C4-2B (cell line): ENCODE data around the gene SPATS2L.

Experiments used
- H3K27ac ChIP-seq: fragments of 450-650 bp; 2 replicates; pipeline ENCODE4 v1.5.1; 2017
- CTCF ChIP-seq: fragments of 450-650 bp; conservative IDR thresholded peaks from 2 replicates; pipeline ENCODE4 v1.5.1; 2017; ENCODE audit warnings: mild to moderate bottlenecking
- ZFX ChIP-seq: fragments of 450-650 bp; IDR thresholded peaks from 2 replicates; pipeline ENCODE4 v1.6.1; 2017

Gene SPATS2L

GRCh38 chr2:200442471-200442870, 136.0 kb downstream of the SPATS2L start:
- TF ChIP-seq ZFX, result no peak
- no peak for TF ChIP-seq CTCF
- H3K27ac ChIP-seq, result no peak overlapping the region

- no peak overlapping the region for H3K27ac ChIP-seq
- no peak for TF ChIP-seq ZFX
- TF ChIP-seq CTCF, result no peak
Measured at GRCh38 chr2:200443376-200443775, 136.9 kb downstream of the SPATS2L start.

GRCh38 chr2:200443916-200444315, 137.4 kb downstream of the SPATS2L start:
- TF ChIP-seq ZFX, result no peak
- TF ChIP-seq CTCF, result no peak

GRCh38 chr2:200444530-200444929, 138.0 kb downstream of the SPATS2L start:
- no peak for TF ChIP-seq ZFX
- no peak for TF ChIP-seq CTCF
- H3K27ac ChIP-seq, result no peak overlapping the region

More at GRCh38 chr2:200443916-200444315, 137.4 kb downstream of the SPATS2L start:
- H3K27ac ChIP-seq, result no peak overlapping the region

- no peak overlapping the region for H3K27ac ChIP-seq
- TF ChIP-seq ZFX, result no peak
- no peak for TF ChIP-seq CTCF
Measured at GRCh38 chr2:200445284-200445683, 138.8 kb downstream of the SPATS2L start.

- H3K27ac ChIP-seq, result no peak overlapping the region
- no peak for TF ChIP-seq CTCF
- no peak for TF ChIP-seq ZFX
Measured at GRCh38 chr2:200446612-200447011, 140.1 kb downstream of the SPATS2L start.

GRCh38 chr2:200447139-200447855, 140.8 kb downstream of the SPATS2L start:
- no peak overlapping the region for H3K27ac ChIP-seq

More at GRCh38 chr2:200447139-200447855, 140.8 kb downstream of the SPATS2L start:
- TF ChIP-seq CTCF (no peak), ZFX (no peak)
